ENCODE measurements around the gene LAMA1.

The LAMA1 gene

DNA sequence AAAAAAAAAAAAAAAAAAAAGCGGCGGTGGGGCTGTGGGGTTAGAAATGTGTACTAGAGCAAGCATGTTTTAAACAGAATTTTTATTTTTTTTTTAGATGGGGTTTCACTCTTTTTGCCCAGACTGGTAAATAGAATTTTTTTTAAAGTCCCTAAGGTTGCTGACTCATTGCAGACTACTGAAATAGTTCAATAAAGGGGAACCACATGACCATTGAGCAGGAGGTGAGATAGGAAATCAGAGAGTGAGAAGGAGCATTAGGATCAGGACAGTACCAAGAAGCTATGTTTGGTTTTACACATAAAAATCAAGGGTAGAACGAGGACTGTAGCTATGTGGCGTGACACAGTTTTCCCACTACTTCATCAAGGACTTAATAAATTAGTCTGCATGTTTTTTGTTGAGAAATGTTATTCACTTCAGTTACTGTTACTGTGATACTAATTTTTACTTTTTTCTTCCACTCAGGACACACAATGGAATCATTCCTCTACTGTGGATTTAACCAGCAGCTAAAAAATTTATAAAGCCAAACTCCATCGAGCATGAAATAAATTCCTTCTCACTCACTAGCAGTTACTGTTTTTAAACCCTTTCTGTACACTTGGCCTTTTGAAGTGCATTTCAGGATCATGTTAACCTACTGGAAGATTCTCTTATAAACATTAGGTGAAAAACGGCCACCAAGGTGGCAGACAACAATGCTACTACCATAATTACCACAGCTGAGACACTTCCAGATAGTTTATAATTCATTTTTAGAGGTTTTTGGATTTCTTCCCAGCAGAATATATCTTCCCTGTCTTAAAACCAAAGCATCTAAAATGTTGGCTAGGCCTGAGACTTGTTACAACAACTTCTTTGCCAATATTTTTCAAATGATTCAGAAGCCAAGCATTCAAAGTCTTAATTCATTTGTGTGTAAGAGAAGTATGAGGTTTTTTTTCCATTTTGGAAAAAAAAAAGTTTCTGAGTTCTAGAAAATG, 33.2 kb downstream of the LAMA1 start:
- TF ChIP-seq, protein P1, sequence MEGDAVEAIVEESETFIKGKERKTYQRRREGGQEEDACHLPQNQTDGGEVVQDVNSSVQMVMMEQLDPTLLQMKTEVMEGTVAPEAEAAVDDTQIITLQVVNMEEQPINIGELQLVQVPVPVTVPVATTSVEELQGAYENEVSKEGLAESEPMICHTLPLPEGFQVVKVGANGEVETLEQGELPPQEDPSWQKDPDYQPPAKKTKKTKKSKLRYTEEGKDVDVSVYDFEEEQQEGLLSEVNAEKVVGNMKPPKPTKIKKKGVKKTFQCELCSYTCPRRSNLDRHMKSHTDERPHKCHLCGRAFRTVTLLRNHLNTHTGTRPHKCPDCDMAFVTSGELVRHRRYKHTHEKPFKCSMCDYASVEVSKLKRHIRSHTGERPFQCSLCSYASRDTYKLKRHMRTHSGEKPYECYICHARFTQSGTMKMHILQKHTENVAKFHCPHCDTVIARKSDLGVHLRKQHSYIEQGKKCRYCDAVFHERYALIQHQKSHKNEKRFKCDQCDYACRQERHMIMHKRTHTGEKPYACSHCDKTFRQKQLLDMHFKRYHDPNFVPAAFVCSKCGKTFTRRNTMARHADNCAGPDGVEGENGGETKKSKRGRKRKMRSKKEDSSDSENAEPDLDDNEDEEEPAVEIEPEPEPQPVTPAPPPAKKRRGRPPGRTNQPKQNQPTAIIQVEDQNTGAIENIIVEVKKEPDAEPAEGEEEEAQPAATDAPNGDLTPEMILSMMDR (conservative IDR thresholded peaks at IDR 0.05), result no peak
- no peak overlapping the region for H3K27ac ChIP-seq

DNA sequence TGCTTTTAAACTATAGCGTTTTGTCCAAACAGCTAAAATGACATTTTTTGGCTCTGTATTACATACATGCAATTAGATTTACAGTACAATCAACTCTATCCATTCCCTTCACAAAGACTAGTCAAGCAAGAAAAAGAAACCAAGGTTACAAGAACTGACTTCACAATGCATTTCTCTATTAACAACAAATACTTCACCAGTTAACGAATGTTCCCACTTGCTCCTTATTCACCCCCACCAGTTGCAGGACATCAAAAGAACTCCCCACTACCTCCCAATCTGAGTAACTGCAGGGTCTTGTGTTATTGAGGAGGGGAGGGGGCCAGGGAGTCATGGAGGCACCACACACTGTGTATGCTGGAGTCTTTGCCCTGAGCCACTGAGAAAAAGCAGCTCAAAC, 34.9 kb downstream of the LAMA1 start:
- TF ChIP-seq, protein P1 (conservative IDR thresholded peaks at IDR 0.05), result no peak

DNA sequence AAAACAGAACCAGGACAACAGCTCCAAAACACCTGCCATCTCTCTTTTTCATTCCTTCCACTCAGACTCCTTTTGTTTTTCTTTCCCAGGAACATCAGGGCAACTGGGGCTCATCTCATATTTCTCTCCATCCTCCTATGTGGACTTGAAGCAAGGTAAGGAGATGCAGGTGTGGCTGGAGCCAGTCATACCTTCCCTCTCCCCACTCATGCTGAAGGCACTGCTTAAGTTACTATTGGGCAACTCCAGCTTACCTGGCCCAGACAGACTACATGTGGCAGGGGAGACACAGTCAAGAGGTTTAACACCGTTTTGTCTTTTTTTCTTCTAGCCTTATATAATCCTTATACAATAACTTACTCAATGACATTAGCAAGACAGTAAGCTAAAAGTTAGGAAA, 38.4 kb downstream of the LAMA1 start:
- no peak overlapping the region for H3K27ac ChIP-seq
- TF ChIP-seq, protein P1 (conservative IDR thresholded peaks at IDR 0.05), result no peak

More for the DNA sequence above, 34.9 kb downstream of the LAMA1 start:
- no peak overlapping the region for H3K27ac ChIP-seq

DNA sequence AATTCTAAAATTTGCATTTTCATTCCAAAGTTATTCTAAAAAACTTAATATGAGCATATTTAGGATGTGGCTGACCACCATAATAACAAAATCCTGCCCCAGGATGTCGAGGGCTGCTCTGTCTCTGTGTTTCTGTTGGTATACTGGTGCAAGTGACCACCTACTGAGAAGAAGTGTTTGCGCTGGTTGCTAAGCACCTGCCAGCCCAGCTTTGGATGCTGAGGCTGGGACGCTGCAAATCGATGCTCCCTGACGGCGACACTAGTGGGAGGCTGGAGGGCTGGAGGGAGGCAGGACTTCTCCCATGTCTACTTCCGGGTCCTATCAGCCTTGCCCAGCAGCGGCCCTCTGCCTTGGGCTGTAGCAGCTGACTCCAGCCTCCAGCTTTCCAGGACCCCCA, 45.0 kb downstream of the LAMA1 start:
- H3K27ac ChIP-seq, result no peak overlapping the region
- TF ChIP-seq, protein P1 (conservative IDR thresholded peaks at IDR 0.05), result no peak

DNA sequence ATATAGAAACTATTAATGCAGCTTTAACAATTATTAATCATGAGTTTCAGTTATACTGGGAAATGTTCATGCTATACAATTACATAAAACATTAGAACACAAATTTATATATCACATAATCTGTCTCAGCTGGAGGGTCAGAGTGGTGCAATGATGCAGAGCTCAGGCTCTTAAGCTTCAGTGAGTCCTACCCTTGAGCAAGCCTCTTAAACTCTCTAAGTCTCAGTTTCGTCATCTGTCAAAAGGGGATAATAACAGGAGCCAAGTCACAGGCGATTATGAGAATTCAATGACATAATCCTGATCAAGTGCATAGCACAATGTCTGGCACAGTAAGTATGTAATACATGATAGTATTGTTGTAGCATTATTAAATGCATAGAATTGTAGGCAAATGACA, 46.0 kb downstream of the LAMA1 start:
- H3K27ac ChIP-seq, result no peak overlapping the region
- TF ChIP-seq, protein P1 (conservative IDR thresholded peaks at IDR 0.05), result no peak

DNA sequence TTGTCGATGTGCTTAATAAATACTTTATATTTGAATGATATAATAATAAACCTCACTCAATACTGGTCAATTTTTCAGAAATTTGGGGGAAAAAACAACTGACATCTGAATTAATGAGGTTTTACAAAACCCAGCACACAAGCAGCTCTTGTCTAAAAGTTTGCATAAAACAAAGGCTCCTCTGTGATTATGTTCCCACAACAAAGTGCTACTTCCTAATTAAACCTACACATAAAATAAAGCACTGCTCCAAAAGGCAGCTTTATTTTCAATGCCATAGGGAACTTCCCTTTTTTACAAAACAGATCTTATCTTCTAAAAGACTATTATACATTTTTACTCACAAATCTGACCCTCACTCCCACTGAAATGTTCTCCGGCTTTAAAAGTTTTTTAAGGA, 47.1 kb downstream of the LAMA1 start:
- H3K27ac ChIP-seq, result no peak overlapping the region
- TF ChIP-seq, protein P1 (conservative IDR thresholded peaks at IDR 0.05), result no peak

DNA sequence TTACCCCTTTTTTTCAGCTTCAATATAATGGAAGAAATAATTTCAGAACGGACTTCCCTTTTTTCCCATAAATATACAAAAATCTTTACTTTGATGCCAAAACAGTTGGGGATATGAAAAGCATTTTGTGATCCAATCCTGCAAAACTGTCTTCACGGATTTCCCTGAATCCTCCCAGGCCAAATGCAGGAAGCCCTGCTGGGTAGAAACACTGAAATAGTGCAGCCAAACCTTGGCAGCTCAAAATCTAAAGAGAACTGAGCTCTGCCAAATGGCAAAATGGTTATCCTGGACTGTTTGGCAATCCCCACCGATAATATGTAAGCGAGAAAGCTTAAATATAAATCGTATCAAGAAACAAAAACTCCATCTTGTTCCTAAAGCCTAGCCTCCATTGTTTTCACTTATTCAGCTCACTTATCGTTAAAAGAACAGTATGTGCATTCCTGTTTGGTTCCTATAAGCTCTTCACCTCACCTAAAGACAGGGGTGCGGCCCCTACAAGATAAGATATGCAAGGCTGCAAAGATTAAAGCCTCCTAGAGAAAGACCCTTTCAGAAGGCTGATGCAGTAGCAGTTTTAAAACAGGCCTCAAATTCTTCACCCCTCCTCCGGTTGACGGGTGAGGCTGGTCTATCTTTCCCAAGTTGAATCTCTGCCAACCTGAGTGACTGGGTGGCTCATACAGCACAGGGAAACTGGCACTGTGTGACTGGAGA, 48.6 kb downstream of the LAMA1 start:
- no peak overlapping the region for H3K27ac ChIP-seq
- TF ChIP-seq, protein P1 (conservative IDR thresholded peaks at IDR 0.05), result no peak
